Activated naive CD4-positive, alpha-beta T cell treated with anti-CD3 and anti-CD28 coated beads, Interleukin-2, amount 10 ng/mL, durations not matched to agents 7 days and 5 days (primary cell): ENCODE measurements around the gene ZNRF1.
"Not testable (repeated sequence)": the region's sequence is repeated elsewhere in the genome, so short reads cannot be mapped to it uniquely, and the experiment has no call there.

Experiments
- CTCF ChIA-PET: fragments of 350-600 bp; sonication (Branson Sonifier 250); formaldehyde crosslinking; loops from one replicate; lab custom pipeline; 2021; ENCODE audit warnings: antibody characterized with exemption; lab: Charles Lee
- DNase-seq: peaks from one replicate; pipeline ENCODE4 v3.0.0-alpha.2; 2020
- H3K27ac Mint-ChIP-seq: one replicate; pipeline ENCODE4 v1.8.0; 2021; ENCODE audit warnings: mild to moderate bottlenecking, moderate library complexity, mixed read lengths
- H3K27me3 Mint-ChIP-seq: one replicate; pipeline ENCODE4 v1.8.0; 2021; ENCODE audit warnings: mild to moderate bottlenecking, mixed read lengths
- H3K36me3 Mint-ChIP-seq: one replicate; pipeline ENCODE4 v1.8.0; 2021; ENCODE audit warnings: mixed read lengths
- H3K4me1 Mint-ChIP-seq: one replicate; pipeline ENCODE4 v1.8.0; 2021; ENCODE audit warnings: mixed read lengths
- H3K4me3 Mint-ChIP-seq: one replicate; pipeline ENCODE4 v1.8.0; 2021; ENCODE audit warnings: mild to moderate bottlenecking, moderate library complexity, mixed read lengths
- H3K9me3 Mint-ChIP-seq: one replicate; pipeline ENCODE4 v1.8.0; 2021; ENCODE audit warnings: mixed read lengths

The ZNRF1 gene

DNA sequence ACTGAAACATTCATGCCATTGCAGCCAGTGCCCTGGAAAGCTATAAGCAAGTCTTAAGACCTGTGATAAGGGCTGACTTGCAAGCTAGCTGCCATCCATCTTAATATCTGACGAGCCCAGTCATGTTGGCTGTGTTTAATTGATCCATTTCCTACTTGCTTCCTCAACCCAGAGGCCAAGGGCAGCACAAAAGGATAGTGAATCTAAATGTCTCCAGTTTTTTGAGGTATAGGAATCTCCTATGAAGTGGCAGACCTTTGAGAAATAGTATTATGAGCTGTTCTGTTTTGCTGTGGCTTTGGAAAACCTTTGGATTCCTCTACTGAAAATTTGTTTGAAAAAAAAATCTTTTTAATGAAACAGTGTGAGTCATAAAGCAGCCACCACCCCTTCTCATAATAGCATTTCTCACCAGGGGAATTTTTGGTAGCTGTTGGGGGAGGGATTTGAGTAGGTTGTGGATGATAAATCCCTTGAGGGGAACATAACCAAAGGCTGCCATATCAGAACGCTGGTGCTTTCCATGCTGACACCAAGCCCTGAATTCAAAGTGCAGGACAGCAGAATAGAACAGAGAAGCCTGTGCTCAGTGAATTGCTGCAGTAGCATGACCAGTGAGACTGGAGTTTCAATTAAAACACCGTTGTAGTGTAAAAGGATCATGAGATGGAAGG lies 12.9 kb downstream of the ZNRF1 start:
- Mint-ChIP-seq H3K27ac (no peak overlapping the region), H3K4me3 (no peak overlapping the region), H3K36me3 (no peaks in the 10 kb centered on the region), H3K9me3 (no peaks in the 10 kb centered on the region), H3K4me1 (peaks cover 15% of the 10 kb centered on the region), H3K27me3 (no peaks in the 10 kb centered on the region)
- DNase-seq: no peak
- CTCF ChIA-PET: interaction anchor here (1.4 to 2.2 kb wide), 5 partner anchors 10 to 99 kb away, joined by 4 to 9 read pairs (median 6); no protein-coding TSS in a partner anchor

DNA sequence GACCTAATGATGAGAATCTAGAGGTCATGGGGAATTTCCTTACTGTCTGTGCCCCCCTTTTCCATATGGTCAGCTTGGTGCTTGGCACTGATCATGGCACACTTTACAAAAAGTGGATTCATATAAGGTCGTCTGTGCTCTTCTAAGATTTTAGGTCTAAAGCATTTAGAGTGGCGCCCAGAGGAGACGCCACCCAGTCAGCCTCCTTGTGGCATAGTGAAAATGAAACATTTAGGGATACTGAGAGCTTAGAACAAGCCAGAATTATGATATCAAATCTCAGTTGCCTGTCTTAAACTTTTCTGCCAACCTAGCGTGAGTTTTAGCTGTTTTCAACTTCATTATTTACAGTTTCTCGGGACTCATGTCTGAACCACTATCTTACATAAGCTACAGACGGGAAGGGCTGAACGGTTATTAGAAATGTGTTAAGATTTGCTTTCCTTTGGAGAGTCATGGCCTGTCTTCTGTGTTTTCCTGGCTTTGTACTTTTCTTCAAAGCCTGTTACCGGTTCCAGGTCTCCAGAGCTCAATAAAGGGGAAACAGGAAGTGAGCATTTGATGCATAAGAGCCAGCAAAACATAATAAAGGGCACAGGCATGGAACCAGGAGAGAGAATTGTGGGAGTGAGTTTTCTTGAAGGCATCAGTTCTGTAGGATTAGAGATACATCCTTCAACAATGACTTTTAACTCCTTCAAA lies 13.7 kb downstream of the ZNRF1 start:
- DNase-seq: no peak
- Mint-ChIP-seq H3K27ac (no peak overlapping the region), H3K27me3 (no peaks in the 10 kb centered on the region), H3K4me3 (no peak overlapping the region), H3K4me1 (peaks cover 15% of the 10 kb centered on the region), H3K36me3 (no peaks in the 10 kb centered on the region), H3K9me3 (no peaks in the 10 kb centered on the region)
- CTCF ChIA-PET: interaction anchor here (1.4 to 2.2 kb wide), 3 partner anchors 52 to 99 kb away, joined by 5 to 9 read pairs (median 6); no protein-coding TSS in a partner anchor

DNA sequence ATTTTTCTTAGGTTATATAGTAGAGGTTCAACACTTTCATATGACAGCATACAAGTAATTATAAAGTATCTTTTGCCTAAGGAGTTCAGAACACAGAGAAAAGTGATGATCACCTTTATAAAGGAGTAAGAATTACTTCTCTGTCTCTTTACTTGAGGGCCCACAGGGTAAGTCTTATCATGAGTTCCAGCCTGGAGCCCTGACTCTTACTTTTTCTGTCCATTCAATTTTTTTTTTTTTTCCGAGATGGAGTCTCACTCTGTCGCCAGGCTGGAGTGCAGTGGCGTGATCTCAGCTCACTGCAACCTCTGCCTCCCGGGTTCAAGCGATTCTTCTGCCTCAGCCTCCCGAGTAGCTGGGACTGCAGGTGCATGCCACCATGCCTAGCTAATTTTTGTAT lies 14.3 kb downstream of the ZNRF1 start:
- CTCF ChIA-PET: interaction anchor here (1.4 to 2.2 kb wide), 2 partner anchors 97 to 98 kb away, joined by 6 to 9 read pairs; no protein-coding TSS in a partner anchor
- not testable (repeated sequence) for H3K4me3 Mint-ChIP-seq, H3K27ac Mint-ChIP-seq

DNA sequence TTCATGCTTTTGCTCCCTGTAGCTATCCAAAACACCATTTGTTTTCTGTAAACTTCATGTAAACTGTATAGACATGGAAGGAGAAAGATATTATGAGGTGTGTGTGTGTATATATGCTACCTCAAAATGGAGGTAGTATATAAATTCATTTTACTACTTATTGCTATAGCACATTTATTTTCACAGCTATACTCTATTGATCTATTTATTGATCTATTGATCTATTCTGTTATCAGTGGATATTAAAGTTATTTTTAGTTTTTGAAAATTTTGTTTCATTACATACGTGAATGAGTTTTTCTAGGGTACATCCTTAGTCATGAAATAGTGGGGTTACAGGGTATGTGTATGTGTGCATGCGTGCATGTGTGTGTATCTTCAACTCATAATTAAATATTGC lies 15.5 kb downstream of the ZNRF1 start:
- Mint-ChIP-seq H3K27ac (no peak overlapping the region), H3K36me3 (no peaks in the 10 kb centered on the region), H3K4me1 (peaks cover 15% of the 10 kb centered on the region), H3K4me3 (no peak overlapping the region), H3K9me3 (no peaks in the 10 kb centered on the region), H3K27me3 (no peaks in the 10 kb centered on the region)
- CTCF ChIA-PET: no interaction called here
- no peak for DNase-seq

More for the DNA sequence above, 14.3 kb downstream of the ZNRF1 start:
- not testable (repeated sequence) for H3K36me3 Mint-ChIP-seq, H3K9me3 Mint-ChIP-seq, H3K27me3 Mint-ChIP-seq, DNase-seq
- H3K4me1 Mint-ChIP-seq: peaks cover 15% of the 10 kb centered on the region

DNA sequence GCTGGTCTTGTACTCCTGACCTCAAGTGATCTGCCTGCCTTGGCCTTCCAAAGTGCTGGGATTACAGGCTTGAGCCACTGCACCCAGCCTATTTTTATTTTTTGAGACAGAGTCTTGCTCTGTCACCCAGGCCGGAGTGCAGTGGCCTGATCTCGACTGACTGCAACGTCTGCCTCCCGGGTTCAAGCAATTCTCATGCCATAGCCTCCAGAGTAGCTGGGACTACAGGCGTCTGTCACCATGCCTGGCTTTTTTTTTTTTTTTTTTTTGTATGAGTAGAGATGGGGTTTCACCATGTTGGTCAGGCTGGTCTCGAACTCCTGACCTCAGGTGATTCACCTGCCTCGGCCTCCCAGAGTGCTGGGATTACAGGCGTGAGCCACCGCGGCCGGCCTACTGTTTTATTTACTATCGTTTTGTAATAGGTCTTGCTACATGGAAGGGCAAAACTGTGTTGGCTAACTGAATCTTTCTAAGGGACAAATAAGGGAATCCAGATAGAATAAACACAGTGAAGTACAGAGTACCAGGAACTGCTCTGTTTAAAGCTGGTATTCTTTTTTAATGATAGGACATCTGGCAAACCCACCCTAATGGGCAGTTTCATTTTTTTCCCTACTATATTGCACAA lies 17.7 kb downstream of the ZNRF1 start:
- CTCF ChIA-PET: not testable (repeated sequence)
- peaks cover 13% of the 10 kb centered on the region for H3K4me1 Mint-ChIP-seq

DNA sequence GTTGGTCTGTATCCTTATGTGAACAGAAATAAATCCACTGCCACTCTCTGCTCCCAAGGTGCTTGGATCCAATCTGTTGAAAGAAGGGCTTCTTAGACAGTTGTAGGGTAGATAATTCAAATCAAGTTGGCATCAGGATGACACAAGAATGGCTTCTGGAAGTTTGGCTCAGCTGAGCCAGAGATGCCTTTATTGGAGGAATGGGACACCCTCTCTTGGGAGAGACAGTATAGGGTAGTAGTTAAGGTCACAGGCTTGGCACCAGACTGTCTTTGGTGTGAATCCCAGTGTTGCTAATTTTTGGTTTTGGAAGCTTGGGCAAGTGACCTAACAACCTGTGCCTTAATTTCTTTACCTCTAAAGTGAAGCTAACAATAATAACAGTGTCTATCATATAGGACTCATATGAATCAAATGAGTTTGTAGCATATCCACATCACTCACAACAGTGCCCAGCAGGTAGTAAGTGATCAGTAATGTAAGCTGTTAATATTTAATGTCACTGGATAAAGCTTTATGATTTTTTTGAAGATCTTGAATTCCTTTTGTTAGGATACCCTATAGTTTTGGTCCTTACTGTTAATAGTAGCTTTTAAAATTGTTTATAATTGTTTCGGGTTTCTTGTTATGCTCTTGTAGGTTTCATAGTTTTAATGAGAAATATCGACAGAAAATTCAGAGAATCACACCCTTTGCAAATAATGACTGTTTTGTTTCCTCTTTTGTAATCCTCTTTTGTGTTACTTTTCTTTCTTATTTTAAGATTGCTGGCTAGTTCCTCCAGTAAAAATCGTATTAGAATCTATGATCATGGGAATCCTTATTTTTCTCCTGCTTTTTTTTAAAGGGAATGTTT lies 19.1 kb downstream of the ZNRF1 start:
- CTCF ChIA-PET: interaction anchor here (0.7 to 1.5 kb wide), 3 partner anchors 11 to 93 kb away, joined by 3 to 5 read pairs (median 3); no protein-coding TSS in a partner anchor
- Mint-ChIP-seq H3K9me3 (peaks cover 16% of the 10 kb centered on the region), H3K4me1 (no peaks in the 10 kb centered on the region), H3K4me3 (no peak overlapping the region), H3K36me3 (peaks cover 17% of the 10 kb centered on the region), H3K27ac (no peak overlapping the region), H3K27me3 (no peaks in the 10 kb centered on the region)
- no peak for DNase-seq

More for the DNA sequence above, 17.7 kb downstream of the ZNRF1 start:
- H3K27ac Mint-ChIP-seq, H3K36me3 Mint-ChIP-seq, H3K27me3 Mint-ChIP-seq, H3K9me3 Mint-ChIP-seq, H3K4me3 Mint-ChIP-seq, DNase-seq: not testable (repeated sequence)

DNA sequence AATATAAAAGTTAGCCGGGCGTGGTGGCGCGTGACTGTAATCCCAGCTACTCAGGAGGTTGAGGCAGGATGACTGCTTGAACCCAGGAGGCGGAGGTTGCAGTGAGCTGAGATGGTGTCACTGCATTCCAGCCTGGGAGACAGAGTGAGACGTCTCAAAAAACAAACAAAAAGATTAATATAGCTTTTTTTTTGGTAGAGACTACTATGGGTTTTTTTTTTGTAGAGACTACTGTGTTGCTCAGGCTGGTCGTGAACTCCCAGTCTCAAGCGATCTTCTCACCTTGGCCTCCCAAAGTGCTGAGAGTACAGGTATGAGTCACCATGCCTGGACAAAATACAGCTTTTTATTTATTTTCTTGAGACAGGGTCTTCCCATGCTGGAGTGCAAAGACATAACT lies 20.2 kb downstream of the ZNRF1 start:
- Mint-ChIP-seq H3K4me1 (peaks cover under 1% of the 10 kb centered on the region), H3K4me3 (no peak overlapping the region), H3K27ac (no peak overlapping the region), H3K27me3 (no peaks in the 10 kb centered on the region), H3K9me3 (peaks cover 19% of the 10 kb centered on the region), H3K36me3 (peaks cover 20% of the 10 kb centered on the region)
- CTCF ChIA-PET: no interaction called here
- no peak for DNase-seq

DNA sequence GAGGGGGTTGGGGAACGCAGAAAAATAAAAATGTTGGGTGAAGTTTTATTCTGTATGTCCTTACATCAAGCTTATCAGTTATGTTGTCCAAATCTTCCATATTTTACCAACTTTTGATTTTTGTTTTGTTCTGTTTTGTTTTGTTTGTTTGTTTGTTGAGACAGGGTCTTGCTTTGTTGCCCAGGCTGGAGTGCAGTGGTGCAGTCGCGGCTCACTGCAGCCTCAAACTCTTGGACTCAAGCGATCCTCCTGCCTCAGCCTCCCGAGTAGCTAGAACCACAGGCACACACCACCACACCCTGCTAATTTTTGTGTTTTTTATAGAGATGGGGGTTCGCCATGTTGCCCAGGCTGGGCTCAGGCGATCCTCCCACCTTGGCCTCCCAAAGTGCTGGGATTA lies 20.8 kb downstream of the ZNRF1 start:
- CTCF ChIA-PET: no interaction called here
- H3K36me3 Mint-ChIP-seq: peaks cover 20% of the 10 kb centered on the region
- H3K4me1 Mint-ChIP-seq: peaks cover 6% of the 10 kb centered on the region
- peaks cover 19% of the 10 kb centered on the region for H3K9me3 Mint-ChIP-seq
- no peaks in the 10 kb centered on the region for H3K27me3 Mint-ChIP-seq
- no peak for DNase-seq
- H3K27ac Mint-ChIP-seq: no peak overlapping the region
- H3K4me3 Mint-ChIP-seq: no peak overlapping the region

DNA sequence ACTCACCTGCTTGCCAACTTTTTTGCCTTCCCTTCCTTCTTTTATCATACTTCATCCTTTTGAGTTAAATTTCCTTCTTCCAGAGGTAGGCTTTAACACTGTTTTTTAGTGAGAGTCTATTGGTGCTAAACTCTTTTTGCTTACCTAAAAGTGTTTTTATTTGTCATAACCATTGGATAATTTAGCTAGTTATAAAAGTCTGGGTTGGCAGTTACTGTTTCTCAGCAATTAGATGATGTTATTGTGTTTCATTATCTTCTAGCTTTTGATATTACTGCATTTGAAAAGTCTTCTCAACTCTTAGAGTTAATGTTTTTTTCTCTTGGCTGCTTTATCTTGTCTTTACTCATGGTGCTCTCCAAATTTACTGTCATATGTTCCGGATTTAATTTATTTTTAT lies 22.6 kb downstream of the ZNRF1 start:
- peaks cover 19% of the 10 kb centered on the region for H3K9me3 Mint-ChIP-seq
- peaks cover 8% of the 10 kb centered on the region for H3K4me1 Mint-ChIP-seq
- H3K27me3 Mint-ChIP-seq: no peaks in the 10 kb centered on the region
- DNase-seq: no peak
- H3K36me3 Mint-ChIP-seq: peaks cover 20% of the 10 kb centered on the region
- H3K27ac Mint-ChIP-seq: no peak overlapping the region
- no peak overlapping the region for H3K4me3 Mint-ChIP-seq
- CTCF ChIA-PET: no interaction called here

DNA sequence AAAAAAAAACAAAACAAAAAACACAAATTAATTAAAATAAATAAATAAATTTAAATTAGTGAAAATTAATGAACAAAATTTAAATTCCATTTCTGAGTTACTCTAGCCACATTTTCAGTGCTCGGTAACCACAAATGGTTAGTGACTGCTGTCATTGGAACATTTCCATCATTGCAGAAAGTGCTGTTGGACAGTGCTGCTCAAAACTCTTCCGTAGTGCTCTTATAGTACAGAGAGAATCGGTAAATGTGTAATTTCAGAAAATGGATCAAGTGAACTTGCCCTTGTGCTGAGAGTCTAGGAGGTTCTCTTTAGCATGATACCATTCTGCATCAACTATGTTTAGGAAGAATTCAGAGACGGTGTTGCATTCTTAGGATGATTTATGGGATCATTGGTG lies 23.7 kb downstream of the ZNRF1 start:
- CTCF ChIA-PET: no interaction called here
- no peak for DNase-seq
- Mint-ChIP-seq H3K9me3 (peaks cover 19% of the 10 kb centered on the region), H3K27ac (no peak overlapping the region), H3K4me1 (peaks cover 8% of the 10 kb centered on the region), H3K27me3 (no peaks in the 10 kb centered on the region), H3K36me3 (peaks cover 20% of the 10 kb centered on the region), H3K4me3 (no peak overlapping the region)

DNA sequence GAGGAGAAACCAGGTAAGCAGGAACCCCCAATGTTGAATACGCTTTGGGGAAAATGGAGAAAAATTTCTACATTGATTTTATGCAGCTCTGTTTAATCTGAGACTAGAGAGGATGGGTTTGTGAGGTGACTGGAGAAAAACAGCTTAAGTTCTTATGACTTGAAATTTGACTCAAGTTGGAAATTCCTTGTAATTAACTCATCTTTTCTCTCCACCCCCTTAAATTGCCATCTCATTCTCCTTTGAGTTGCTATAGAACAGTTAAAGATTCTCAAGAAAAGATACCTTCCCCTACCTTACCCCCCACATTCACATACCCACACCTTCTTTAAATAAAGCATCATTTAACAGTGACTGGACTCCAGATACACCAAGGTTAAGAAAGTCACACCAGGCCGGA lies 24.2 kb downstream of the ZNRF1 start:
- Mint-ChIP-seq H3K4me3 (no peak overlapping the region), H3K9me3 (peaks cover 19% of the 10 kb centered on the region), H3K27ac (no peak overlapping the region), H3K27me3 (no peaks in the 10 kb centered on the region), H3K36me3 (peaks cover 20% of the 10 kb centered on the region), H3K4me1 (peaks cover 8% of the 10 kb centered on the region)
- CTCF ChIA-PET: no interaction called here
- DNase-seq: no peak

DNA sequence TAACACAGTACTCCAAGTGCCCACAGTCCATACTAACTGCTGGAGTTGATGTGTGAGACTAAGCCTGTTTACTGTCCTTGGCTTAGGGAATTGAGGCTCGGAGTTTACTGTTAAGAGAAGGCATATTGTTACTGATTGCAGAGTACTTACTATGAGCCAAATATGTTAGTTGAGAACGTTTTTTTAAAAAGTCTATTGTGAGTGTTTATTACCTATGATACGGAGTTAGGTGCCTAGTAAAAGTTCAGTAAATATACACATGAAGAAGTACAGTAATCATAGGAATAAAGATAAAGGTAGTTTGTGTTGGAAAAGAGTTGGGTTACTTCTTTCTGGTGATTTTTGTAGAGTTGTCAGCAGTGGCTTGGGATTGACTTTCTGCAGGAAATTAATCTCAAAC lies 25.4 kb downstream of the ZNRF1 start:
- Mint-ChIP-seq H3K9me3 (peaks cover 19% of the 10 kb centered on the region), H3K27me3 (no peaks in the 10 kb centered on the region), H3K36me3 (peaks cover 20% of the 10 kb centered on the region), H3K4me1 (peaks cover 8% of the 10 kb centered on the region), H3K4me3 (no peak overlapping the region), H3K27ac (no peak overlapping the region)
- CTCF ChIA-PET: no interaction called here
- DNase-seq: no peak

DNA sequence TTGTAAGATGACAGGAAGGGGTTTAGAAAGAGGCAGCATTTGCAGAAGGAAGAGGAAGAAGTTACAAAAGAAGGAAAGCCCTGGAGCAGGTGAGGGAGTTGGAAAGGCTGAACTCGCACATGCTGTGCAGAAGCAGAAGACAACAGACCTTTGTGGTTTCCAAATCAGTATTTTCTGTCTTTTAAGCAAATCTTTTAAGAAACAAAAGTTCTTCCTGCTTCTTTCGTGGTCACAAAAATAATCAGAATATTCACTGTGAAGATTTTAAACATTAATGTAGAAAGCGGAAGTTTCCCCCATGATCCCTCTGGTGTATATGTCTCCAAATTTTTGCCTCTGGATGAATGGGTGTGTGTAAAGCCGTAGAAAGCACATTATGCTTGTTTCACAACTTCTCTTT lies 25.8 kb downstream of the ZNRF1 start:
- Mint-ChIP-seq H3K27me3 (no peaks in the 10 kb centered on the region), H3K4me1 (peaks cover 8% of the 10 kb centered on the region), H3K9me3 (peaks cover 19% of the 10 kb centered on the region), H3K27ac (no peak overlapping the region), H3K36me3 (peaks cover 20% of the 10 kb centered on the region), H3K4me3 (no peak overlapping the region)
- CTCF ChIA-PET: no interaction called here
- no peak for DNase-seq

DNA sequence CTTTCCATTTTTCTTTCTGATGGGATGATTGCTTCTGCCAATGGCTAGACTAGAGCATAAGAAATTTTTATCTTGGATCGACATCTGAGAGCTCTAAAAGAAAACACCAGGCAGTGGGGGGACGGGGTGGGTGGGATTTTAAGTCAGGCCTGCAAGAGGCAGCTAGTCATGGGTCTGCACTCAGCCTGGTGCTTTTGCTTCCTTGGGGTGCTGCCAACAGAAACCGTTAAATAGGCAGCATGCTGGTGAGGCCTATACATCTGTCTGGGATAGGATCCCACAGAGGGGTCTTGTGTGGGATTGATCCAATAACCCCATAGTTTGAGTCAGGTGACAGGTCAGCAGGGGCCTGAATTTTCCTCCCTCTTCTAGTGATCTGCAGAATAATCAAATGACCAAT lies 26.9 kb downstream of the ZNRF1 start:
- no peak overlapping the region for H3K27ac Mint-ChIP-seq
- no peak overlapping the region for H3K4me3 Mint-ChIP-seq
- H3K4me1 Mint-ChIP-seq: peaks cover 8% of the 10 kb centered on the region
- no peaks in the 10 kb centered on the region for H3K27me3 Mint-ChIP-seq
- CTCF ChIA-PET: no interaction called here
- DNase-seq: no peak
- peaks cover 18% of the 10 kb centered on the region for H3K9me3 Mint-ChIP-seq
- peaks cover 18% of the 10 kb centered on the region for H3K36me3 Mint-ChIP-seq
